BLaER1 (cell line): ENCODE data around the gene SLC35B2.

Experiments
- H3K27ac ChIP-seq: shearing (Covaris generic); formaldehyde crosslinking; 2 replicates; pipeline ENCODE4 v1.8.1; 2022
- H3K27me3 ChIP-seq: shearing (Covaris generic); formaldehyde crosslinking; 2 replicates; pipeline ENCODE4 v1.8.1; 2022
- H3K36me3 ChIP-seq: shearing (Covaris generic); formaldehyde crosslinking; 2 replicates; pipeline ENCODE4 v1.8.1; 2022
- H3K4me1 ChIP-seq: shearing (Covaris generic); formaldehyde crosslinking; 2 replicates; pipeline ENCODE4 v1.8.1; 2022
- H3K4me2 ChIP-seq: shearing (Covaris generic); formaldehyde crosslinking; 2 replicates; pipeline ENCODE4 v1.8.1; 2022
- H3K4me3 ChIP-seq: shearing (Covaris generic); formaldehyde crosslinking; 2 replicates; pipeline ENCODE4 v1.8.1; 2022
- H3K9ac ChIP-seq: shearing (Covaris generic); formaldehyde crosslinking; 2 replicates; pipeline ENCODE4 v1.8.1; 2022
- H3K9me3 ChIP-seq: shearing (Covaris generic); formaldehyde crosslinking; 2 replicates; pipeline ENCODE4 v1.8.1; 2022
- H4K20me1 ChIP-seq: shearing (Covaris generic); formaldehyde crosslinking; 2 replicates; pipeline ENCODE4 v1.8.1; 2022
- Cebpa-rat ChIP-seq: shearing (Covaris generic); IDR thresholded peaks from 2 replicates; pipeline ENCODE4 v1.8.1; 2022

Gene SLC35B2

DNA sequence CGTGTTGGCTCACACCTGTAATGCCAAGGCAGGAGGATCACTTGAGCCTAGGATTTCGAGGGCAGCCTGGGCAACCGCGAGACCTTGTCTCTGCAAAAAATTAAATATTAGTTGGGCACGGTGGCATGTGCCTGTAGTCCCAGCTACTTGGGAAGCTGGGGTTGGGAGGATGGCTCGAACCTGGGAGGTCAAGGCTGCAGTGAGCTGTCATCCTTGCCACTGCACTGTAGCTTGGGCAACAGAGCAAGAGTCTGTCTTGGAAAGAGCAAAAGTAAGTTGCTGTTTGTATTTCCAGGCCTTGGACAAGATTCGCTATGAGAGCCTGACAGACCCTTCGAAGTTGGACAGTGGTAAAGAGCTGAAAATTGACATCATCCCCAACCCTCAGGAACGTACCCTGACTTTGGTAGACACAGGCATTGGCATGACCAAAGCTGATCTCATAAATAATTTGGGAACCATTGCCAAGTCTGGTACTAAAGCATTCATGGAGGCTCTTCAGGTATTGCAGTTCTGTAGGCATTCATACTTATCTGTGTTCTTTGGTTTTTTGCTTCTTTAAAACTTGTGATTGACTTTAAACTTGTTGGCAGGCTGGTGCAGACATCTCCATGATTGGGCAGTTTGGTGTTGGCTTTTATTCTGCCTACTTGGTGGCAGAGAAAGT lies 8.1 kb downstream of the SLC35B2 start:
- Histone ChIP-seq H3K27me3 (no peaks in the 10 kb centered on the region), H3K9me3 (no peaks in the 10 kb centered on the region), H3K4me1 (peaks cover 55% of the 10 kb centered on the region), H4K20me1 (peaks cover 73% of the 10 kb centered on the region), H3K9ac (peak overlapping the region; percentile 99; the same call in 1 of the 2 replicates), H3K4me3 (peak overlapping the region; percentile 95), H3K27ac (no peak overlapping the region), H3K4me2 (peak overlapping the region; percentile 71), H3K36me3 (peaks cover 63% of the 10 kb centered on the region)
- no peak for TF ChIP-seq Cebpa-rat

DNA sequence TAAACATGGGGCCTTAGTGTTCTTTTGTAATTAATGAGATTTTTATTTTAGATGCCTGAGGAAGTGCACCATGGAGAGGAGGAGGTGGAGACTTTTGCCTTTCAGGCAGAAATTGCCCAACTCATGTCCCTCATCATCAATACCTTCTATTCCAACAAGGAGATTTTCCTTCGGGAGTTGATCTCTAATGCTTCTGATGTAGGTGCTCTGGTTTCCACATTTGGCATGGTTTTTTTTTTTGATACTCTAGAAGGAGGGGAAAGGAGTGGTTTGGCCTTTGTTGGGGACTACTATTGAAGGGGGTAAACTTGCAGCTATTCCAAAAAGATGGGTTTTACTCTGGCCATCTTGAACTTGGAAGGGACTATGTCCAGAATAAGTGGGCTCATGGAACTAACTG lies 8.7 kb downstream of the SLC35B2 start:
- Histone ChIP-seq H4K20me1 (peaks cover 66% of the 10 kb centered on the region), H3K27ac (peak overlapping the region; percentile 98; the same call in 1 of the 2 replicates), H3K4me1 (peaks cover 48% of the 10 kb centered on the region), H3K9ac (peak overlapping the region; percentile 99), H3K36me3 (peaks cover 57% of the 10 kb centered on the region), H3K27me3 (no peaks in the 10 kb centered on the region), H3K4me3 (peak overlapping the region; percentile 95), H3K4me2 (peak overlapping the region; percentile 71), H3K9me3 (no peaks in the 10 kb centered on the region)
- no peak for TF ChIP-seq Cebpa-rat

DNA sequence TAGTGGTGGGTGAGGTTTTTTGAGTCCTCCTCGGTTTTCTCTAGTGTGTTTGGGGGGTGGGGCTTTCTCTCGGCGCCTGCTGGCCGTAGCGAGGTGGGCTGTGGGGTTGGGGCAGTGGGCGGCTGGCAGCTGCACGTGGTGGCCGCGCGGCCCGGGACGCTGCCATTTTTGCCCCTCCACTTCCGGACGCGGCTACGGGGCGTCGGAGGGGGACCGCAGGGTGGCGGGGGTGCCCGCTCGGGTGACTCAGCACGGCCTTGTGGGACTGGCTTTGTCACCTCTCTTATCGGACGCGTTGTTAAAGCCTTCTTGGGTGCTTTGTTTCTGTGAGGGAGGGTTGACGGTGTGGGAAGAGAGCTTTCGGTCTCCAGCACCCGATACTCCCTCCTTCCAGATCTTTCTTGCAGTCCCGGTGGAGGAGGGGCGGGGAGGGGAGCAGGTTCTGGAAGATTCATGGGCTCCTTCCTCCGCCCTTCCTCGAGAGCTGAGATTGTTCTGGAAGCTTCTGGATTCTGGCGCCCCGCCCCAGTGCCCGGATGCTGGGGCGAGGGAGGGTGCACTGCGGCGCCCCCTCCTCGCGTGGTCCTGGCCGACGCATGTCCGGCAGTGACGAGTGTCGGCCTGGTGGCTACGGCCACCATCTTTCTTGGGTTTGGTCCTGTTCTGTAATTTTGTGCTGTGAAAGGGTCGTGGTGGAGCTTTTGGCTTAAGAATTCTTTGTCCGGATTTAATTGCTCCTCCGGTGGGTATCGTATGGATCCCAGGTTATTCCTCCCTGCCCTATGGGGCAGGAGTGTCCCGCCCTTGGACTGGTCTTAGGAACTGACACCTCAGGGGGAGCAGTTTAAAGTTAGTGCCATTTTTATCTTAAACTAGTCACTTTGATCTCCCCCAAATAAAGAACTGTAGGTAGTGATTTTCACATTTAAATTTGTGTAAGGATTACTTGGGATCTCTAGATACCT lies 9.7 kb downstream of the SLC35B2 start:
- Histone ChIP-seq H3K9ac (peak overlapping the region; percentile 99), H3K4me1 (peaks cover 42% of the 10 kb centered on the region), H3K27ac (peak overlapping the region; percentile 98), H3K27me3 (no peaks in the 10 kb centered on the region), H3K9me3 (no peaks in the 10 kb centered on the region), H4K20me1 (peaks cover 57% of the 10 kb centered on the region), H3K4me2 (peak overlapping the region; percentile 71), H3K36me3 (peaks cover 47% of the 10 kb centered on the region), H3K4me3 (peak overlapping the region; percentile 95)
- TF ChIP-seq Cebpa-rat, result no peak

DNA sequence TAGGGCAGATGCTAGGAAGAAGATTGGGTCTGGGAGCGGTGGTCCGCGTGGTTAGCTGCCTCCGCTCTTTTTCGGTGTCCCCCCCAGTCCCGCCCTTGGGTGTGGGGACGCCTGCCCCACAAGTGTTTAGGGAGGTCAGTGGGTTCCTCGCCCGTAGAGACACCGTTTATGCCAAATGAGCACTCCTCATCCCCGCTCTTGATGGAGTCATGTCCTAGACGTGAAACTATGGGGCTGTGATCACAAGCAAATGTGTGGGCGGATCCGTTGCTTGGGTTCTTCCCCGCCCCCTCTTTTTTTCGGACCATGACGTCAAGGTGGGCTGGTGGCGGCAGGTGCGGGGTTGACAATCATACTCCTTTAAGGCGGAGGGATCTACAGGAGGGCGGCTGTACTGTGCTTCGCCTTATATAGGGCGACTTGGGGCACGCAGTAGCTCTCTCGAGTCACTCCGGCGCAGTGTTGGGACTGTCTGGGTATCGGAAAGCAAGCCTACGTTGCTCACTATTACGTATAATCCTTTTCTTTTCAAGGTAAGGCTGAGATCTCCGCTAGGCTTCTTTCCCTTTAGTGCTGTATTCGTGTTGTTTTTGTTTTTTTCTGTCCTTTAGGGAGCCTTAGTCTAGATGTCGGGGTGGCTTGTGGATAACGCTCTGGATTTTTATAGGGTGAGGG lies 10.5 kb downstream of the SLC35B2 start, which contains the start of gene HSP90AB1:
Gene HSP90AB1 (plus strand): TSS at position 439 of the 675 bp plus-strand sequence. CDS start 1,529 bp downstream, outside the sequence.
- Histone ChIP-seq H3K4me2 (peak within 1 kb of the TSS; percentile 71), H3K27me3 (no peaks in the 10 kb centered on the region), H3K27ac (peak within 1 kb of the TSS; percentile 98), H3K9ac (peak within 1 kb of the TSS; percentile 99), H3K9me3 (no peaks in the 10 kb centered on the region), H3K4me1 (peaks cover 43% of the 10 kb centered on the region), H3K4me3 (peak within 1 kb of the TSS; percentile 95), H4K20me1 (peaks cover 48% of the 10 kb centered on the region), H3K36me3 (peaks cover 39% of the 10 kb centered on the region)
- no peak for TF ChIP-seq Cebpa-rat

DNA sequence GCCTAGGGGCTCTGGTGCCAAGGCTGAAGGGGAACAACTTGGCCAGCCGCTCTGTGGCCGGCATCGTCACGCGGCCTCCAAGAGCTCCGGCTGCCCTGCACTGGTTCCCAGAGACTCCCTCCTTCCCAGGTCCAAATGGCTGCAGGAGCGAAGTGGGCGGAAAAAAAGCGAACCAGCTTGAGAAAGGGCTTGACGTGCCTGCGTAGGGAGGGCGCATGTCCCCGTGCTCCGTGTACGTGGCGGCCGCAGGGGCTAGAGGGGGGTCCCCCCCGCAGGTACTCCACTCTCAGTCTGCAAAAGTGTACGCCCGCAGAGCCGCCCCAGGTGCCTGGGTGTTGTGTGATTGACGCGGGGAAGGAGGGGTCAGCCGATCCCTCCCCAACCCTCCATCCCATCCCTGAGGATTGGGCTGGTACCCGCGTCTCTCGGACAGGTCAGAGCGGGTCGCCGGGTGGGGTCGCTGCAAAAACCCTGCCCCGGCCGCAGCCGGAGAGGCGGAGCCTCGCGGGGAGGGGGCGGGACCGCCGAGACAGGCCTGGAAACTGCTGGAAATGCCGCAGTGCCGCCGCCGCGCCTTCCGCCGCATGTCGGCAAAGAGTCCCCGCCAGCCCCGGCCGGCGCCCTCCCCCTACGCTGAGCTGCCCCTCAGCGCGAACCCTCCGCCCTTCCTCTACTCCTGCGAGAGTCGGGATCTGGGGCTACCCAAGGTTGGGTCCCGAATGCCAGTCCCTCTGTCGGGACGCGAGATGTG lies 11.2 kb downstream of the SLC35B2 start:
- peaks cover 42% of the 10 kb centered on the region for H3K4me1 ChIP-seq
- peak overlapping the region; percentile 98 for H3K27ac ChIP-seq
- peaks cover 41% of the 10 kb centered on the region for H4K20me1 ChIP-seq
- H3K9me3 ChIP-seq, result no peaks in the 10 kb centered on the region
- no peak for TF ChIP-seq Cebpa-rat
- H3K27me3 ChIP-seq, result no peaks in the 10 kb centered on the region
- H3K4me3 ChIP-seq, result peak overlapping the region; percentile 95
- peak overlapping the region; percentile 71 for H3K4me2 ChIP-seq
- peaks cover 32% of the 10 kb centered on the region for H3K36me3 ChIP-seq
- peak overlapping the region; percentile 99 for H3K9ac ChIP-seq

DNA sequence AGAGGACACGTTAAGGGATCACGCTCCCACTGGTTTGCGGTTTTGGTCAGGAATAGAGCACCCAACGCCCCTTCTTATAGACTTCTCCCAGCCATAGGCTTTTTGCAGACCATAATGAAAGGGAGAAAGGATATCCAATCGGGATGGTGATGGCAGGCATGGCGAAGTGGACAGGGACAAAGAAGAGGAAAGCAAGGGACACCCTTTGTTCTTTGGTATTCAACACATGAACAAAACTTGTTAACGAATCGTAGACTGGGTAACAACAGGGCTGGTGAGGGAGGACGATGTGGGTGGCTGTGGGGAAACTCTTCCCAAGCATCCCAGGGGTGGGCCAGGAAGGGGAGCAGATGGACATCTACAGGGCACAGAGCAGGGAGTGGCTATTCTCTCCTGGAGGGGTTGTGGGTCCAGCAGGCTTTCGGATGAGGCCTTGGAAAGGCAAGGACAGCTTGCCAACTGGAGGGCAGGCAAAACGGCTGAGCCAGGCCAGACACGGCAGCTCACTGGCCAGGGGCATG lies 11.9 kb downstream of the SLC35B2 start:
- H3K27ac ChIP-seq, result peak overlapping the region; percentile 98; the same call in 1 of the 2 replicates
- peaks cover 35% of the 10 kb centered on the region for H4K20me1 ChIP-seq
- H3K4me1 ChIP-seq, result peaks cover 35% of the 10 kb centered on the region
- H3K4me2 ChIP-seq, result peak overlapping the region; percentile 71
- H3K9me3 ChIP-seq, result no peaks in the 10 kb centered on the region
- peaks cover 25% of the 10 kb centered on the region for H3K36me3 ChIP-seq
- H3K9ac ChIP-seq, result peak overlapping the region; percentile 99
- peak overlapping the region; percentile 95 for H3K4me3 ChIP-seq
- H3K27me3 ChIP-seq, result no peaks in the 10 kb centered on the region
- no peak for TF ChIP-seq Cebpa-rat

DNA sequence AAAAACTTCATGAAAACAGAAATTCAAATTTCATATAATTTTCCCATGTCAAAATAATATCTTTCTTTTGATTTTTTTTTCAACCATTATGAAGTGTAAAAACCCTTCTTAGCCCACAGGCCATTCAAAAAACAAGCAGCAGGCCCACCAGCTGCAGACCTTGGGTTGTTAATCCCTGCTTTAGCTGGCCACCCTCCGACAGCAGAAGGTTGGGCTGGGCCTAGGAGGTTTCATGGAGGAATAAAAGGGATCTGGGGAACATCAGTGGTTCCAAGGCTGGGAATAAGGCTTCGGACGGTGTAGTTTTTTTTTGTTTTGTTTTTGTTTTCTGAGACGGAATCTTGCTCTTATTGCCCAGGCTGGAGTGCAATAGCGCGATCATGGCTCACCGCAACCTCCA lies 14.0 kb downstream of the SLC35B2 start:
- no peak overlapping the region for H3K27ac ChIP-seq
- H3K27me3 ChIP-seq, result no peaks in the 10 kb centered on the region
- no peaks in the 10 kb centered on the region for H3K9me3 ChIP-seq
- H4K20me1 ChIP-seq, result peaks cover 14% of the 10 kb centered on the region
- TF ChIP-seq Cebpa-rat, result no peak
- H3K9ac ChIP-seq, result no peak overlapping the region
- H3K4me2 ChIP-seq, result no peak overlapping the region
- H3K36me3 ChIP-seq, result peaks cover 4% of the 10 kb centered on the region
- H3K4me1 ChIP-seq, result peaks cover 15% of the 10 kb centered on the region
- H3K4me3 ChIP-seq, result no peak overlapping the region

DNA sequence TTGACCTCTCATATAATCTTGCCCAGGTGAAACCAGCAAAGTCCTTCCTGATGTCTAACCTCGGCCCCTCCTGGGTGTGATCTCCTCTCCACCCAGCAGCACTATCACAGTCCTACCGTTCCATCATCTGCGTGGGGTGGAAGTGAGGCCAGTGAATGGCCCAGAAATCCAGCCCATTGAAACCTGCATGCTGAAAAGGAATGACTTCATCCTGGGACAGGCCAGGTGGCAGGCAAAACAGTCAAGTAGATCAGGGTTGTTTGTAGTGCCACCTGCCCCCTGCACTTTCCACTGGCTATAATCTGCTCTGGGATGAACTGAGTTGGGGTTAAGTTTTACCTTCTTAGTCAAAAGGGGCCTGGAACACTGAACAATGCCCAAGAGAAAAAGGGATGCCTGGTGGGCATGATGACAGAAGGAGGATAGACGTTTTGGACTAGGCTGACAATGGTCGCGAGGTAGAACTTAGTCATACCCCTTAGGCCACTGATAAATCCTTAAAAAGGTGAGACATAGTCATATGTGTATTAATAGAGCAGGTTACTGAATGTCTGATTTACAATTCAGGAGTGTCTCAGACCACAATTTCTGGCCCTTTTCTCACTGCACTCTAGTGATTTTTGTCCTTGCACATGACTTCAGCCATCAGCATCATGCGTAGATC lies 18.5 kb downstream of the SLC35B2 start:
- H3K4me1 ChIP-seq, result peaks cover 34% of the 10 kb centered on the region

More for the DNA sequence above, 18.5 kb downstream of the SLC35B2 start:
- Histone ChIP-seq H3K4me2 (no peak overlapping the region), H4K20me1 (no peaks in the 10 kb centered on the region), H3K27me3 (no peaks in the 10 kb centered on the region), H3K4me3 (no peak overlapping the region), H3K9me3 (no peaks in the 10 kb centered on the region), H3K9ac (no peak overlapping the region), H3K36me3 (peaks cover under 1% of the 10 kb centered on the region; the same call in 1 of the 2 replicates), H3K27ac (no peak overlapping the region)
- no peak for TF ChIP-seq Cebpa-rat
